Stimulated activated CD4-positive, alpha-beta T cell treated with anti-CD3 and anti-CD28 coated beads, Interleukin-4, amount 100 ng/mL, for 48 hours (primary cell): ENCODE results near the gene NCR3LG1.

ENCODE experiments used
- DNase-seq, 2 donors: peaks; one replicate each; pipeline ENCODE4 v3.0.0-alpha.2; 2020; ENCODE audit warnings: low read depth in 2 of 2

NCR3LG1 gene

GRCh38 chr11:17369684-17370243, 18.2 kb downstream of the NCR3LG1 start:
- no peak for DNase-seq

- no peak for DNase-seq
Observed at GRCh38 chr11:17371614-17372013, 20.0 kb downstream of the NCR3LG1 start.

DNA sequence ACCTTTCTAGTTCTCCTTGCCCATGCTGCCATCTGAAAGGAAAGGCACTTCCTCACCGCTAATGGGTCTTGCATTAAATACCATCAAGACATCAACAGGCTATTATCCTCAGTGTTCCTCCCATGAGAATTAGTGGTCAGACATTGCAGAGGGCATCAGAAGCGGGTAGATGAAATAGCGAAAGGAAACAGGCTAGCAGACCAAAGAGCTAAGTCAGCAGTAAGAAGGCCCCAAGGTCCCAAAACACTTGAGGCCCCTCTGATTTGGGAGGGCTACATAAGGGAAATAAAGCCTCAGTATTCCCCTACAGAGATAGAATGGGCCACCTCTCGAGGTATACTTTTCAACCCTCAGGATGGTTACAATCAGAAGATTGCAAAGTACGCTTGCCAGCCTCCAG, 23.9 kb downstream of the NCR3LG1 start:
- DNase-seq = no peak

GRCh38 chr11:17376493-17376892, 24.9 kb downstream of the NCR3LG1 start:
- no peak for DNase-seq

GRCh38 chr11:17378655-17379054, 27.1 kb downstream of the NCR3LG1 start:
- DNase-seq = no peak

DNA sequence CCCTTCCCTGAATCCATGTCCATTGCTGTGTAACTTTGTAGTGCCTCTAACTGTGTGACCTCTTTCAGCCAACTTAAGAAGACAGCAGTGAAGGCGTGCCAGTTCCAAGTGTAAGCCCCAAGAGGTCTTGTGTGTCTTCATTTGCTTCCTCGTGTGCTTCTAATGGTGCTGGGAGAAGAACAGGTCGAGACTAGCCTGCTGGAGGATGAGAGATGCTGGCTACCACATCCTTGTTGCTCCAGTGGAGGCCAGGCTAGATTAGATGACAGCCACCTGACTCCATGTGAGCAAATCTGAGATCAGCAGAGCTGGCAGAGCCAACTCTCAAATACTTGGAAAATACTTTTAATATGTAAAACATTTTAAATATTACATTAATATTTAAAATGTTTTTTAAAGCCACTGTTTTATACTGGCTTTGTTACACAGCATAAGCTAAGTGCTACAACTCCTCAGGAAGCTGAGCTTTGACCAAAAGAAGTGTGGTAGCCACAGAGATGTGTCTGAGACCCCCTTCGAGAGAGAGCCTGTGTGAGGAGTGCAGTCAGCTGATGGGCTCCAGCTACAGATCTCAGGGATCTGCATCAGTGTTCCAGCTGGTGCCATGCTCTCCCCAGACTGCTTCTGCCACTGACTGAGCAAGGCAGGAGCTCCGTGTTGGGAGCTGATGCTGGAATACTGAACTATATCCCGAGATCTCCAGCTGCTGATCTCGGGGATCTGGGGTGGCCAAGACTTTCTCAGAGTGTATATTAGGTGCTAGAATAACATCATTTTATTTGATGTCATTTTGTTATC, 28.0 kb downstream of the NCR3LG1 start:
- DNase-seq = no peak

- no peak for DNase-seq
Observed at GRCh38 chr11:17381156-17381555, 29.6 kb downstream of the NCR3LG1 start.

- no peak for DNase-seq
Observed at GRCh38 chr11:17382046-17382728, 30.6 kb downstream of the NCR3LG1 start.

GRCh38 chr11:17383461-17383860, 31.9 kb downstream of the NCR3LG1 start:
- no peak for DNase-seq

- DNase-seq = peak; percentile 68 to 75
Observed at GRCh38 chr11:17384002-17384511, 32.5 kb downstream of the NCR3LG1 start.

GRCh38 chr11:17385492-17385891, 33.9 kb downstream of the NCR3LG1 start:
- no peak for DNase-seq

- no peak for DNase-seq
Observed at GRCh38 chr11:17385926-17386325, 34.3 kb downstream of the NCR3LG1 start.

GRCh38 chr11:17386331-17387084, 34.9 kb downstream of the NCR3LG1 start:
- peak; percentile 23 to 39 for DNase-seq

DNA sequence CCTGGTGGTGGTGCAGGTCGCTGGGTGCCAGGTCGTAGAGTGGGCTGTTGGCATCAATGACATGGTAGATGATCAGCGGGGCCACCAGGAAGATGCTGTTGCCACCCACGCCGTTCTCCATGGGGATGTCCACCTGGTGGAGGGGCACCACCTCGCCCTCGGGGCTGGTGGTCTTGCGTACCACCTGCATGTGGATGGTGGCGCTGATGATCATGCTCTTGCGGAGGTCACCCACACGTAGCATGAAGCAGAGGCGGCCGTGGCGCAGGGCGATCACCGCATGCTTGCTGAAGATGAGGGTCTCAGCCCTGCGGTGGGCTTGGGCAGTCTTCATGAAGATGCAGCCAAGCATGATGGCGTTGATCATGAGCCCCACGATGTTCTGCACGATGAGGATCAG, 35.7 kb downstream of the NCR3LG1 start:
- DNase-seq = no peak

- DNase-seq = no peak
Observed at GRCh38 chr11:17387811-17388210, 36.2 kb downstream of the NCR3LG1 start.

- no peak for DNase-seq
Observed at GRCh38 chr11:17388609-17389210, 37.1 kb downstream of the NCR3LG1 start, which contains the start of gene KCNJ11. KCNJ11 (minus strand) TSS chr11:17388659; CDS start chr11:17388091, 568 bp downstream.

DNA sequence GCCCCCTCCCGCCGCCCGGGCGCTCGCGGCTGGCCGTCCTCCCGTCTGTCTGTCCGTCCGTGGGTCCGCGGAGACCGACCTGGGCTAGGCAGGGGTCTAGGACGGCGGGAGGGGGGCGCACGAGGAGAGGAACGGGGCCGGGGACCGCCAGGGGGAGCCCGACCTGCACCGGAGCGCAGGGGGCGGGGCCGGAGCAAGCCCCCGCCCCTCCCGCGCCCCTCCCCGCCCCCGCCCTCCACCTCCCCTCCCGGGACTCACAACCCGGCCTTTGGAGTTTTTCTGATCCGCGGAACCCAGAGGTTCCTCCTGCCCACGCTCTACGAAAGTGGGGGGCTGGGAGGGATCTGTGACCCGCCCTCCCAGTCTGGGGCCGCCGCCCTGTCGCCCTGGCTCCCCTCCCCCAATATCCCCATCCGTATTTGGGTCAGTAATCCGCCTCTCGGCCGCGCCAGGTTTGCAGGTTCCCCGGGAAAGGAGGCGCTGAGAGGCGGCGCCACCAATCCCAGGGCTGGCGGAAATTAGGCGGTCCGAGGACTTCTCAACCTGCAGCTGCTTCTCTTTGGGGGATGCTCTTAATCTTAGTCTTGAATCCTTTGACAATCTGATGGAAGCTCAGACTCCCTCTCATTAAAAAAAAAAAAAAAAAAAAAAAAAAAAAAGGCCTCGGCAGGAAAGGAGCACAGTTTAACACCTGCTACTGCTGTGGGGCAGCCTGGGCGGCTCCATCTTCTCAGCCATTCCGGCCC, 37.8 kb downstream of the NCR3LG1 start:
- peak; percentile 66 to 74 for DNase-seq

DNA sequence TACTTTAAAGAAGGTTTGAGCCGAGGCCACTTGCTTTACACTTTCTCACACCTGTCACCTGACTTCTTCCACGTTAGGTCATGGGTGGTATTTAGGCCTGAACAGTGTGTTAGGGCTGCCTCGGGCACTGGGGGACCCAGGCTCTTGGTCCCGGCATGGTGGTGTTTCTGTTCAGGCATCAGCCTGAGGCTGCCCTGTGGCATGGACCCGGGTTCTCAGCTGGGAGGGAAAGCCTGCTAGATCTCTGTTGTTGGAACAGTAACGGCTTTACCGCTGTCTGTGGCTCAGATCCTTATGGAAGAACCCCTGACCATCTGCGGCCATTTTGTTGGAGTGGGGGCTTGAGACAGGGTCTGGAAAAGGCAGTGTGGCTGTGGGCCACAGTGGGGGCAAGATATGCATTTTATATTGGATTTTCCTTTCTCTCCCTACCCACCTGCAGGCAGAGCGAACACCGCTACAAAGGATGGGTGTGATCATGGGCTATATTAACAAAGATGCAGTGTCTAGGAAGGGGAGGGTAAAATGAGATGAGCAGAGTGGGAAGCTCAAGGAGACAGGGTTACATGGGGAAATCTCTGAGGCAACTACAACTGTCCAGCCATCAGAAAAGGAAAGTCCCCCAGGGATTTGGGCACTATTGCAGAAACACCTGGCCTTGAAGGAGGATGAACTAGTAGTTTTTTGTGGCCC, 38.5 kb downstream of the NCR3LG1 start:
- no peak for DNase-seq

DNA sequence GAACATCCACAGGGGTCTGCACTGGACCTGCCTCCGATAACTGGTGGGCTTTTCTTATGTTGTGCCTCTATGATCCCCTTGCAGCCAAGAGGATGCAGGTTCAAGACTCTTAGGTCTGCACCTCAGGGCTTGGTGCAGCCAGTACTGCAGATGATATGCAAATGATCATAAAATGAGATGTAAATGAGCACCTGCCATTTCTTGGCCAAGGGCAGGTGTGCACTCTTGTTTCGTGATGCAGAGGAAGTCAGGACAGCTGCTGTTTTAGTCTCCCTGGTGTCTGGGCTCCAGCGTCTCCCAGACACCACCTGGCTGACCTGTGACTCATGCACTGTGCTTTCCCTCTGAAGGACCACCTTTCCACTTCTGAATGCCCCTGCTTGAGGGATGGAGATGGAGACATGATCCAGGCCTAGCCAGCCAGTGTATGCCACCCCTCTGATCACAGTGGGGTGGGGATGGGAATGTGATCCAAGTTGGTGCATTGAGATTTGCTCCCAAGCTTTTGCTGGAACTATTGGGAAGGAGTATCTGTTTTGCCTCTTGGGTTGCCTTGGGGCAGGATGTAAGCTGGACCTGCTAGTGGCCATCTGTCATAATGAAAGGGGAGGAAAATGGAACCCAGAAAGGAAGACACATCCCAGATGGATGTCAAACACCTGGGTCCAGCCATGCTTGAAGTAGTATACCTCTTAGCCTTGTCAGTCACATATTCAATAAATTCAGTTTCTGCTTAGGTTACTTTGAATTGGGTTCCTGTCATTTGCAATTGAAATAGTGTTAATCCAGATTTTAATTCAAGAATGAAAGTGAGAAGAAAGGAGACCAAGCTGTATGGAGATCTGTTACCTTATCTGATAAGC, 40.1 kb downstream of the NCR3LG1 start:
- DNase-seq = no peak
